Measurements from ENCODE around the gene ASZ1.

Gene ASZ1

GRCh38 chr7:117401293-117402002 is 25.8 kb downstream of the ASZ1 start:
- no peak for DNase-seq

DNA sequence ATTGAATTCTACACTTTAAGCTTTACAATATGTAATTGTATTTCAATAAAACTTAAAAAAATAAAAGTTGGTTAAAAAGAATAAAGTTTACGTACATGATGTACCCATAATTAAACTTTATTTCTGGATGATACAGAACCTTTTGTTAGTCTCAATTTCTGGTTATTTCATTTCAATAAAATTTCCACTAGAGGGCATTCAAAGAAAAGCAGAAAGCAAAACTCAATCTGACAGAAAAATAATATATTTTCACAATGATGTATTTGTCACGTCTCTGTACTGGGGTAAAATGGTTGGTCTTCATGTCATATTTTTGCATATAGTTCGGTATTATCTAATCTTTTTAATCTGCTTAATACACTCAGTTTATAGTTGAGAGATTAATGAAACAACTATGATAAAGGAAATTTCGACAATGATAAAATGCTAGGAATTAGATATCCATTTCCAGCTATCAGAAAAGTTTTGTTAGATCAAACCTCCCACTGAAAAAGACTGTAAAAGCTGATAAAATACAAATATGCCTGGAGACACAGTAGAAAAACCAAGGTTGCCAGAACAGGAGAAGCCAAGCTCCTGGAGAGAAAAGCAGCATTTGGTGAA is 27.4 kb downstream of the ASZ1 start:
- DNase-seq = peak in 1 of 4 experiments; percentile 24

DNA sequence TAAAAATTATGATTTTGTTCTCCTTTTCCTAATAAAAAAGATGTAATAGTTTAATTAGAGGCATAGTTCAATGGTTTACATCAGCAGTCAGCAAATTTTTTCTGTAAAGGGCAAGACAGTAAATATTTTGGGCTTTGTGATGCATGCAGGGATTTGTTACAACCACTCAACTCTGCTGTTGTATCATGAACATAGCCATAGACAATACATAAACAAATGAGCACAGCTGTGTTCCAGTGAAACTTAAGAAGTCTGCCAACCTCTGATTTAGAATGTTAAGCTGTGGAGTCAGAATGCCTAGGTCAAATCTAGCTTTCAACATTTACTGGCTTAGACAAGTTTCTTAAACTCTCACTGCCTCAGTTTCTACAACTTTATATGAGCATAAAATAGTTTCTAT is 31.6 kb downstream of the ASZ1 start:
- no peak for DNase-seq

DNA sequence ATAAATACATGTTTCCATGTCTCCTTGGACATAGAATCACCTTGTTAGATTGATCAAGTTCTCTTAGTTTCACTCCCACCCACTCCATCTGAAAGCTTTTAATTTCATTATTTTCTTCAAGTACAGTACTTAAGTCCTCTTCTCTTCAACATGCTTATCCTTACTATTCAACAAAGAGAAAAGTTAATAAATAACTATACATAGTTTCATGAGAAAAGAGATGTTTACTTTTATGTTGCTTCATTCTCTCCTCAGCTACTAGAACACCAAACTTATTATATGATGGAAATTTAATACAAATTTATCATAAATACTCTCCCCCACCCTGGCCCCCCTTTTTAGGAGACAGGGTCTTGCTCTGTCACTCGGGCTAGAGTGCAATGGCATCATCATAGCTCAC is 33.5 kb downstream of the ASZ1 start:
- DNase-seq = no peak

- no peak for DNase-seq
Observed at GRCh38 chr7:117389871-117390270, 37.4 kb downstream of the ASZ1 start.

DNA sequence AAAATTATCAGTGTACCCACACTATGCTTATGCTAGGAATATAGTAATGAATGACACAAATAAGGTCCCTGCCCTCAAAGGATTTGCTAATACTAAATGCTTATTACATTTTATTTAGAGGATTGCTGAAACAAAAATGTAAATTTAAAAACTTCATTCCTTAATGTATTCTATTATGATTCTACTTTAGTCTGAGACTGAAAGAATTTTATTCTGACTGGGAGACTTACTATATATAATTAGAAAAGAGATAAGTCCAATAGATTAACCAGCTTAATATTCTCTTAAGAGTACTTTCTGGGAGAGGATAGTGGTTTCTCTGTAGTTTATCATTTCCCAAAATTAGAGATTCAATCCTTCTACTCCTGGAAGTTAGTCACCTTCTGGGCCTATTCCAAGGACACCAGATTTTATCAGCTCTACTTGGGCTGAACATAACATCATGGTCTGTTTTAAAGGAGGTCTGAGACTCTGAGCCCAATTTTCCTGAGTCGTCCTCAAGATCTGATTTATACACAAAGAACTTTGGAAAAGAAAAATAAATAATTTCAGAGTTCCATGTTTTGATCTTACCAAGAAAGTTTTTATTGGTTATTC is 41.1 kb downstream of the ASZ1 start:
- no peak for DNase-seq

DNA sequence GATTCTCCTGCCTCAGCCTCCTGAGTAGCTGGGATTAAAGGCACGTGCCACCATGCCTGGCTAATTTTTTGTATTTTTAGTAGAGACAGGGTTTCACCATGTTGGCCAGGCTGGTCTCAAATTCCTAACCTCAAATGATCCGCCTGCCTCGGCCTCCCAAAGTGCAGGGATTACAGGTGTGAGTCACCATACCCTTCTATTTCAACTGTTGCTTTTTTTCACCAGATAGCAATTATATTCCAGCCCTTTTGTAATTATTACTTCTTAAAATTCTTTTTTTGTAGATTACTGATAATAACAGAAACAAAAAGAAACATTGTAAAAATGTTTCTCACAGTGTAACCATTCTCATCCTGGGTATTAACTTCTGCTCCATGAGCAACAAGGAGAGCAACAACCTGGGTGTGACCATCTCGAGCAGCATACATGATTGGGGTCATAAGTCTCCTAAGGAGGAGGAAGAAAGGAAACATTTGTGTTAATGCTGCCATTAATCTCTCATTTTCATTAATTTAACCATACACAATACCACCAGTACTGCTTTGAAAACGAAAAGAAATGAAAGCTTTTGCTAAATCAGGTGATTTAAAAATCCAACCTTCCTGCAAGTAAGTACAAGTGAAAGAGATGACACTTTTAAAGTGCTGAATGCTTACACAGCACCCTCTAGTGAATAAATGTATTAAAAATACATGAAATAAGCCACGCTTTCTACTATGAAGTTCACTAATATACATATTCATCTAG is 41.8 kb downstream of the ASZ1 start:
- peak in 2 of 4 experiments; percentile 1 to 24 for DNase-seq

DNA sequence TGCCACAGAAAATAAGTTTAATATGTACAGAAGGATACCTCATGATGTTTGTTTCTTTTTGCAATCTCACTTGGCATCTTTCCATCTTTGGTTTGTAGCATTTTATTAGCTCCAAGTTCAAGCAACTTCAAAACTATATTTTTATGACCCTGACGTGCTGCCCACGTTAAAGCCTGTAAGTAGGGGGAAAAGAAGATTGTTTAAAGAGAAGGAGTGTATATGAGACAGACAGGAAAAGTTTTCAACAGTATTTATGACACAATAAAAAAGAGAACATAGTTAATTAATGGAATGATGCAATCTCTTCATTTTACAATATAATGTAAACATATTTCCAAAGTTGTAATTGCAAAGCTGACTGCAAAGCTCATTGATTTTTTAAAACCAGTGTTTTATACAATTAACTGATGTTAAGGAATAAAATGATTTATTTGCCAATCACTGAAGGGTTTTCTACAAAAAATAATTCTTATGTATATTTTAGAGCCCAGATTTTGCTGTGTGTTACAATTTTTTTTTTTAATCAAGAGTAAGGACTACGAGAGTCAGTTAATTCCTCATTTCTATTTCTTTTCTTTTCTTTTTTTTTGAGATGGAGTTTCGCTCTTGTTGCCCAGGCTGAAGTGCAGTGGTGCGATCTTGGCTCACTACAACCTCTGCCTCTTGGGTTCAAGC is 42.5 kb downstream of the ASZ1 start:
- DNase-seq = no peak

GRCh38 chr7:117383483-117384189 is 43.7 kb downstream of the ASZ1 start:
- DNase-seq = no peak

- no peak for DNase-seq
Observed at GRCh38 chr7:117383046-117383445, 44.2 kb downstream of the ASZ1 start.

- DNase-seq = no peak
Observed at GRCh38 chr7:117381362-117381761, 45.9 kb downstream of the ASZ1 start.

DNA sequence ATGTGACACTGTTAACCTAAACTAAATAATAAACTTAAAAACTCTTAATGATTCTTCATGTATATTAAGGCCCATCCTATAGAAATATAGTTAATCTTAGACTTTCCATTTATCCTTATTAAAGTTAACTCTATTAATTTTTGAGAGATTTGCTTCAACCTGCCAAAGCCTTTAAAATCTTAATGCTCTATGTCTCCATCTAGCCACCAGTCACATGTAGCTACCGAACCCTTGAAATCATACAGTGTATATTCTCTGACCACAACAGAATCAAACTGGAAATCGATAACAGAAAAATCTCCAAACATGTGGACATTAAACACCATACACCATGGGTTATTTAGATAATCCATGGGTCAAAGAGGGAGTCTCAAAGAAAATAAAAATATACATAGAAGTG is 51.9 kb downstream of the ASZ1 start:
- no peak for DNase-seq

- no peak for DNase-seq
Observed at GRCh38 chr7:117372073-117372472, 55.2 kb downstream of the ASZ1 start.

- DNase-seq = no peak
Observed at GRCh38 chr7:117364339-117365080, 62.8 kb downstream of the ASZ1 start.

GRCh38 chr7:117362294-117362888 is 64.9 kb downstream of the ASZ1 start:
- no peak for DNase-seq

- no peak for DNase-seq
Observed at GRCh38 chr7:117350027-117350426, 77.3 kb downstream of the ASZ1 start.

GRCh38 chr7:117349570-117349969 is 77.7 kb downstream of the ASZ1 start:
- DNase-seq = no peak

- no peak for DNase-seq
Observed at GRCh38 chr7:117347962-117348672, 79.2 kb downstream of the ASZ1 start.

DNA sequence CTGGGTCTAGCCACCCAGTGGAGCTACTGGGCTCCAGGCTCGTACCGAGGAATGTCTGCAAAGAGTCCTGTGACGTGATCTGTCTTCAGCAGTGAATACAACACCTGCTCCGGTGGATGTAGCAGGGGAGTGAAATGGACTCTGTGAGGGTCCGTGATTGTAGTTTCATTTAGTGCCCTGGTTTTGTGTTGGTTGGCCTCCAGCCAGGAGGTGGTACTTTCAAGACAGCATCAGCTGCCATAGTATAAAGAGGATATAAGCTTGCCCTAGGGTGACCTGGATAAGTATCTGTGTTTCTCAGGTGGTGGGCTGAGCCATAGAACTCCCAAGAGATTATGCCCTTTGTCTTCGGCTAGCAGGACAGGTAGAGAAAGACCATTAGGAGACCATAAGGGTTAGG is 79.8 kb downstream of the ASZ1 start:
- no peak for DNase-seq

DNA sequence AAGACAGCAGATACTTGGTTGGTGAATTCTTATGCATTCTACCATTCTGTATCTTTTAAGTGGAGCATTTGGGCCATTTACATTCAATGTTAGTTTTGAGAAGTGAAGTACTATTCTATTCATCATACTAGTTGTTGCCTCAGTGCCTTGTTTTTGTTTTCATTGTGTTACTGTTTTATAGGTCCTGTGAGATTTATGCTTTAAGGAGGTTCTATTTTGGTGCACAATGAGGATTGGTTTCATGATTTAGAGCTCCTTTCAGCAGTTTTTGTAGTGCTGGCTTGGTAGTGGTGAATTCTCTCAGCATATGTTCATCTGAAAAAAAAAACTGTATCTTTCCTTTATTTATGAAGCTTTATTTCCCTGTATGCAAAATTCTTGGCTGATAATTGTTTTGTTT is 81.1 kb downstream of the ASZ1 start:
- no peak for DNase-seq
